Esophagus muscularis mucosa (tissue), 3 donors: ENCODE data around the gene TMEM108.

Experiments used
- CTCF ChIP-seq, 3 experiments: fragments of 200-600 bp in 2 of 3; fragments of 450-650 bp in 1 of 3; sonication (generic) in 2 of 3; IDR thresholded peaks; one replicate each; pipeline ENCODE4 v1.5.1; 2017 to 2019; ENCODE audit warnings: antibody characterized with exemption in 3 of 3, mild to moderate bottlenecking in 2 of 3, moderate library complexity in 1 of 3
- POLR2A ChIP-seq: fragments of 450-650 bp; IDR thresholded peaks from one replicate; pipeline ENCODE4 v1.6.1; 2017; ENCODE audit warnings: antibody characterized with exemption, moderate library complexity, mild to moderate bottlenecking, low read depth

- TF ChIP-seq CTCF (IDR thresholded peaks at IDR 0.05) (no peak), POLR2A (no peak)
Measured at GRCh38 chr3:133283958-133284807, 246.0 kb downstream of the TMEM108 start.
